GM12878 (cell line): ENCODE data around the gene DOK4. TPM values are rescaled to one million over a fixed set of nuclear protein-coding genes. Genes with fewer than 3 reads are reported as not detected.

Experiments
- ATF3 ChIP-seq: IDR thresholded peaks from 2 replicates; pipeline ENCODE4 v1.6.1; 2011; ENCODE audit warnings: low read depth, mild to moderate bottlenecking, low read length, moderate library complexity, borderline replicate concordance; ENCODE audit errors: extremely low read depth
- NFYA ChIP-seq: IDR thresholded peaks from 2 replicates; pipeline ENCODE4 v1.6.1; 2011; ENCODE audit warnings: low read depth, mild to moderate bottlenecking, low read length, improper control_type of control experiment, borderline replicate concordance
- PML ChIP-seq: IDR thresholded peaks from 2 replicates; pipeline ENCODE4 v1.6.1; 2012; ENCODE audit warnings: low read length, inconsistent platforms
- RELB ChIP-seq: fragments of 450-650 bp; IDR thresholded peaks from 2 replicates; pipeline ENCODE4 v1.6.1; 2017; ENCODE audit warnings: low read depth, mild to moderate bottlenecking, moderate library complexity
- SMAD1 ChIP-seq: fragments of 450-650 bp; IDR thresholded peaks from 2 replicates; pipeline ENCODE4 v1.6.1; 2018; ENCODE audit warnings: mild to moderate bottlenecking, low read depth; ENCODE audit not compliant: partially characterized antibody
- ZBTB4 ChIP-seq: fragments of 450-650 bp; formaldehyde crosslinking; IDR thresholded peaks from 2 replicates; pipeline ENCODE4 v1.4.0; 2022; ENCODE audit warnings: mild to moderate bottlenecking, moderate library complexity
- polyA plus RNA-seq, 11 experiments: library from polyadenylated mRNA; depleted of rRNA in 4 of 11; unstranded in 6 of 11; stranded (reverse) in 5 of 11; fragments of >200 nt; fragmentation: Nextera tagmentation in 4 of 11; fragmentation: Illumina TruSeq in 1 of 11; extraction: Ambion mirVana in 4 of 11; extraction: Trizol in 1 of 11; gene quantifications; 1 replicate in 1 of 11; 2 replicates in 10 of 11; pipeline versions ENCODE4 v1.2.1 to v1.2.3, GENCODE V29; 2011 to 2016; ENCODE audit warnings: inconsistent platforms in 2 of 11, missing spikeins in 2 of 11, low read depth in 1 of 11
- total RNA-seq, 4 experiments: library from RNA; depleted of rRNA in 3 of 4; stranded (reverse); fragments of >200 nt in 3 of 4; fragmentation: Illumina TruSeq in 1 of 4; extraction: Trizol in 1 of 4; gene quantifications; 2 replicates each; pipeline versions ENCODE4 v1.2.1 to v1.2.3, GENCODE V29; 2013 to 2021

The DOK4 gene
- total and polyA plus RNA-seq, 10 of the 15 experiments (the other 5 are each of a cell fraction or from before 2014, with no cell fraction given), result 0.20 to 7.0 (median 2.4) TPM; not detected in 1

GRCh38 chr16:57527610-57528360 is 41.5 kb upstream of the DOK4 start (continued):
- TF ChIP-seq ZBTB4 (CRISPR knock-in tag) (no peak), ATF3 (no peak), NFYA (no peak), RELB (no peak), SMAD1 (no peak), PML (no peak)
